Amygdala (tissue), 56 donors: ENCODE measurements around the gene STXBP6.
"Not testable (repeated sequence)": the region's sequence is repeated elsewhere in the genome, so short reads cannot be mapped to it uniquely, and the experiment has no call there.

Experiments used
- DNase-seq, 56 donors: peaks; one replicate each; lab custom pipeline; 2025; lab: John Stamatoyannopoulos, UW

Gene STXBP6

DNA sequence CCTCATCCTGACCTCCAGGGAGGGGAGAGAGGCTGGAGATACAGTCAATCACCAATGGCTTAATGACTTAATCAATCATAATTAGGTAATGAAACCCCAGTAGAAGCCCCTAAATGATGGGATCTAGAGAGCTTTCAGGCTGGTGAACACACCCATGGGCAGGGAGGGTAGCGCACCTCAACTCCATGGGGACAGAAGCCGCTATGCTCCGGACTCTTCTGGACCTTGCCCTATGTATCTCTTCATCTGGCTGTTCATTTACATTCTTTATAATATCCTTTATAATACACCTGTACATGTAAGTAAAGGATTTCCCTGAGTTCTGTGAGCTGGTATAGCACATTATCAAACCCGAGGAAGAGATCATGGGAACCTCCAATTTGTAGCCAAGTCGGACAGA, 205.9 kb downstream of the STXBP6 start:
- DNase-seq, result no peak

DNA sequence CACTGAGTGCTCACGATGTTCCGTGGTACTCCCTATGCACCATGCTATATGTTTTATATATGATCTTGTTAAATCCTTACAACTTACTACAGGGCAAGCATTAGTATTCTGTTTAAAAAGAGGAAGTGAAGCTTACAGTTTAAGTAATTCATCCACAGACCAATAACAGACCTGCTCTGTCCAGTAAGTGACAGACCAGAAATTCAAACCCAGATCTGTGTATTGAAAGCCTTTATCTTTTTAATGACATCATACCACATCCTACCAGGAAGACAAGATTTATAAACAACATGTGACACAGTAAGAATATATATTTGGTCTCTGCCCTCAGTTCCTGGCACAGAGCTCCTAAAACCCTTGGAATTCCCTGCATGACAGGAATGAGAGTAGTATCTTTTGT, 206.5 kb downstream of the STXBP6 start:
- no peak for DNase-seq

DNA sequence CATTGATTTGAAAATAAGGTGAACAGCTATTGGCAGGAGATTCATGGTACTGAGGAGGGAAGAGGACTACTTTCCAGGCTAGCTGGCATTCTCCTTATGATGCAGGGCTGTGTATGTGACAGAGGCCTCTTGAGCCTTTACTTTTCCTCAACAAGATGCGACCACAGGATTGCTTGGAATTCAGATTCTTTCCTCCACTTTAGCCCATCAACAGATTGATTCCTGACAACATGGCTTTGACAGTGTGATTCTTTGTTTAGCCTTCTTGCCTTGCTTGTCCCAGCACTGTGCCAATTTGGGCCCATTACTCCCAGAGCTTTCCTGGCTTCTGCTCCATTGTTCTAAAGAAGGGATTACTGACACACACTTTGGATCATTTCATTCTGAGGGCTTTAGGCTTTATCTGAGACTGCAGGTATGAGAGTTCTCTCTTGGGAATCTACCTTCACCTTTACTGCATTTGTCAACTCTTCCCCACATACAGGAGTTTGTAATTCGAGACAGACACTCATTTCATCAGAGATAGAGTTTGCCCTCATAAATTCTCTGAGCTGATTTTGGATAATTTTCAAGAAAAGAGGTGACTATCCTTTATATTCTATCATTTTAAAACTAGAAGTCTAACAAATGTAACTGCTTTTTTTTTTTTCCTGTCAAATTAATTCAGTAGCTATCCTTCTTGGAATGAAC, 209.6 kb downstream of the STXBP6 start:
- no peak for DNase-seq

DNA sequence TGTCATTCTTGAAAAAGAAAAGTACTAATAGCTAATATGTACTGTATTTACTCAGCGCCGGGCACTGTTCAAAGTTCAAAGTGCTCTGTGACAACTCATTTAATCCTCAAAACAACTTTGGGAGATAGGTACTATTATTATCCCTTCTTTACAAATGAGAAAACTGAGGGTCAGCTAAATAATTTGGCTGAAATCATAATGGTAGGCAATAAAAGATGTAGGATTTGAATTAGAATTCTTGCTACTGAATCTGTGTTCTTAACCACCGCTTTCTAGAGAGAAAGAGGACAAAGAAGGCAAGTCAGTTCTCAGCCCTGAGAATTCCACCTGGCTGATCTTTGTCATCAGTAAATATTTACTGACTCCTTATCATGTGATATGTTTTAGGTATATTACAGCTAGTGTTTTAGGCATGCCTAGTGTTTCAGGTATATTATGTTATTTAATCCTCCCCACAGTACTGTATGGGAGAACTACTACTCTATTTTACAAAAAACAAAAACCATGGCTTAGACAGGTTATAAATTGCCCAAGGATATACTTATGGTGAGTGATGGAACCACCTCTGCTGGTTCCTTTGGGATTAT, 210.2 kb downstream of the STXBP6 start:
- no peak for DNase-seq

DNA sequence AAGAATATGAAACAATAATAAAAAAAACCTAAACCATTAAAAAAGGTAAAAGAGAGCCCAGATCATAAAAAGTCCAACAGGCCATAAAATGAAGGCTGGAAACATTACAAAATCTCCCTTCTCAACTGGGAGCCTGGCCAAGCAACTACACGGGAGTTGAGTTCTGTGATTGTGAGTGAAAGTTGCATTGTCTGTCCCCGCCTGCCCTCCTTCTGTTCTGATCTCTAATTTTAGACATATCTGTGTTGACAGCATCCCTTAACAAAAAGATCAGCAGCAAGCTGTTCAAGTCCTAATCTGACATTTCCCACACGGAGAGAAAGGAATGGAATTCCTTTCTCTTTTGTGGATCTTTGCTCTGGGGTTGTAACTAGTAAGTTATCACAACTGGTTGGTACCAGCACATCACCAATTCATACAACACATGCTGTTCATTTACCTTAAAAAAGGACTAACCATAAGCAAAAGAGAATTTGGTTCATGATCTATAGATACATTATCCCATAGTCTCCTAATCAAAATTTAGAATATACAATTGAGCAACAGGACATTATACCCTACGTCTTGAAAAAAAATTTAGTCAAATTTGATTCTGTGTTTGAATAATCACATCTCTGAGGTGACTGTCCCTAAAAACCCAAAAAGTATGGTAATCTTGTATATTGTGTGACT, 210.9 kb downstream of the STXBP6 start:
- peak in 4 of 56 donors; percentile 2 to 19 (median 17) for DNase-seq

DNA sequence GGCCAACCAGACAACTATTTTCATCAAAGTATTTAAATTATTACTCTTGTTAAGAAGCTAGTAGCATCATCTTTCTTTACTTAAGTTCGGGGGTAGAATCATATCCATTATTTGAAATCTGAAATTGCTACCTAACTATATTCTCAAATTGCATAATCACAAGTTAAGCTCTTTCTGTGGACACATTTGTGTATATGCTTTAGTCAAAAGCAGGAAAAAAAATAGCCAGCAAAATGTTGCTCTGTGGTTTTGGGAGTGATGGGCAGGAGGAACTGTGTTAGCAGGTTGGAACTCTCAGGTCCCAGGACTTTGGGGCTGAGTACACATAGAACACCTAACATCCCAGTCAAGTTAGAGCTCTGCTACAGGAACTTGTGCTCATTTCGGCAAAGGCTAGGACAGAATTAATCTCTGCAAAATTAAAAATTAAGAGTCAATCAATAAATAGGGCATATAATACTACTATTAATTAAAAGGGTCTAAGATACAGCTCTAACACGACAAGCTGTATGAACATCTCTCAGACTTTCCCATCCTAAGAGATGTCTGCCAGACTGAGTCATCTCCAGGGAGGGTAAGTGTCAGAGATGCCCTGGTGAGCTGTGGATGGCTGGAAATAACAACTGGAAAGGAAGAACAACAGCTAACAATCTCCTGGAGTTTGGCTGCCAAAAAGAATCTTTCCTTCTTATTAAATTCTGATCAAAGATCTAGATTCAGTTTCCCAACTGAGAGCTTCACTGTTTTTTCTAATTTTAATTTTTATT, 212.5 kb downstream of the STXBP6 start:
- DNase-seq, result no peak

GRCh38 chr14:24836324-24836723, 213.6 kb downstream of the STXBP6 start:
- DNase-seq, result not testable (repeated sequence)

GRCh38 chr14:24834956-24835355, 215.0 kb downstream of the STXBP6 start:
- no peak for DNase-seq

DNA sequence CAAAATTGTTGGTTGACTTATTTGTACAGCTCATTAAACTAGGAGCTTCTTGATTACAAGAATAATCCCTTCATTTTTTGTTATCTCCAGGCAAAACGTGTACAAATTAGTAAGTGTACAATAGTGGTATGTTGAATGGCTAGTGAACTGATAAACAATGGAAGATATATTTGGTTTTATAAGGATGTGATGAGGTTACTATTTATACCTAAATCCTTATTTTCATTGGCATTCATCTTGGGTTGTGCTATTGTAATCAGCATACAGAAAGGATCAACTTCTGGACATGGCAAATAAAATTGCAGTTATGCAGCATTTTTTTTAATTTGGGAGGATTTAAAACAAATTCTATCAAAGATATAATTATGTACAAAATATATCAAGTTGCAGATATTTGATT, 216.6 kb downstream of the STXBP6 start:
- no peak for DNase-seq

DNA sequence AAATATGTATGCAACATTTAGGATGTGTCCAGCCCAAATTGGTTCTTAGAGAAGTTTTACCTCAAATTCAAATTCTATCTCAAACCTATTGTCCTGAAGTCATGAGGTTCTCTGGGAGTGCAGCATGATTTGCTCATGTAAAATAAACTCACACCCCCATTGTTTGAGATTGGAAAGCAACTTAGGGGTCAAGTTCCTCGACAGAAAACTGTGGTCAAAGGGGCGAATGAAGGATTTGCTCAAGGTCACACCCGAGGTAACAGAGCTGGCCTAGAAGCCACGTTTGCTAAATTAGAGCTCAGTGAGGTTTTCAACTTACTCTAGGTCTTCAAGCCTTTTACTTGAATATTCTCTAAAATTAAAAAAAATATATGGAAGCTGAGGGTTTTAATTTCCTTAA, 218.3 kb downstream of the STXBP6 start:
- DNase-seq, result no peak

- DNase-seq, result no peak
Measured at GRCh38 chr14:24829862-24830261, 220.1 kb downstream of the STXBP6 start.

- no peak for DNase-seq
Measured at GRCh38 chr14:24828486-24828885, 221.5 kb downstream of the STXBP6 start.

GRCh38 chr14:24826390-24826789, 223.6 kb downstream of the STXBP6 start:
- no peak for DNase-seq

DNA sequence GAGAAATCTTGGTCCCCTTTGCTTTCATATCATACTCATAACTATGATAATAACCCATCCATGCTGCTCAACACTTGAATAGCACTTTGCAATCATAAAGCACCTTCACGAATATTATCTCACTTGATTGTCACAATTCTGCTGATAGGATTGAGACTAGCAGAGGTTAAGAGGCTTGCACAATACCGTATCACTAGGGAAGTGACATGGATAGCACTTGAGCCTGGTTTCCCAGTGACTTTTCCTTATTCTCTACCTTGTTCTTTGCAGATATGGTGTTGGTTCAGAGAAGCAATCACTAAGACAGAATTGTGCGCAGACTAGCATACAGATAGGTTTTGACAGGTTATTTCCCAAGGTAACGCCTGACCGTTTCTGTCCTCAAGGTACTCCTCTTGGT, 229.3 kb downstream of the STXBP6 start:
- DNase-seq, result no peak

- DNase-seq, result no peak
Measured at GRCh38 chr14:24818823-24819341, 231.1 kb downstream of the STXBP6 start.

DNA sequence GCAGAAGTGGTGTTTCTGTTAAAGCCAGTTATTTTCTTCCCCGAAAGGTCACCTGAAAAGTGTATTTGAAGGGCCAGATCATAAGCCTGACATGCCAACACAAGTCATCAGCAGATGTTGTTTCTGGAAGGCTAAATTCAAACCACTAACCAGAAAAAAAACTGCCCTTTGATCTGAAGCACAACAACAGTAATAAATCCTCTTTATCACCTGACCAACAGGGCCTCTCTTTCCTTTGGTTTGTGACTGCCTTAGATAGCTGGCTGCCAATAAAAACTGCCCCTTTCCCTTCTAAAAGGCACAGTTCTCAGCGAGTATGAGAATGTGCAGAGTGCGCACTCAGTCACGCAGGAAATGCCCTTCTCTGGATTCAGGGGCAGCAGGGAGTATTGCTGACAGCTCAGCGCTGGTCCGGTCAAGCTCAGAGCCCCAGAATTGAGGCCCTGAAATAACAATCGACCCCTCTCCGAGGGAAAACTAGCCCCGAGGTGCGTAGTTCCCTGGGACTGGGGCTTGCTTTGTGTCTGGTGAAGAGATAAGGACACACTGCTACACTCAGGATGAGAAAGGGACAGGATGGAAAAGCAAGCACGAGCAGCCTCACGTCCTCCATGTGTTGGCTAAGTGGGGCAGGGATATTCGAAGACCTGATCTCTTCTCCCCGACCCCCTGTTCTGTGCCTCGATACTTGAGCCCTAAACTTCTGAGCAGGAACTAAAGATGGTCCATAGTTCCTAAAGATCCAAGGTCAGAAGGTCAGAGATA, 231.7 kb downstream of the STXBP6 start:
- DNase-seq, result no peak

GRCh38 chr14:24817212-24818057, 232.5 kb downstream of the STXBP6 start:
- peak in 12 of 56 donors; percentile 2 to 45 (median 18) for DNase-seq

DNA sequence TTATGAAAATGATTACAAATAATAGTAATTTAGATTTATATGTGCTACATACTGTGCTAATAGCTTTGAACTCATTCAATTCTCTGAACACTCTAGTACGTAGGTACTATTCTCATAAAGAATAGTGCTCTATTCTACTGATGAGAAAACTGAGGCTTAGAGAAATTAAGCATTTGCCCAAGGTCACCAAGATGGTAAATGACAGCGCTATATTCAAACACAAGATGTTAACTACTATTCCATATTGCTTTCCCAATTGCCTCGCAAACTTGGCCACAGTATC, 233.1 kb downstream of the STXBP6 start:
- DNase-seq, result no peak
